Epithelial cell of esophagus (primary cell): ENCODE data around the gene MED14.

Source experiments
- DNase-seq: peaks from one replicate; pipeline ENCODE4 v3.0.0; 2010; ENCODE audit warnings: low read depth
- H3K4me3 ChIP-seq: 2 replicates; pipeline ENCODE4 v1.5.1; 2011; ENCODE audit warnings: mild to moderate bottlenecking, low read length, control low read depth
- CTCF ChIP-seq: IDR thresholded peaks from 2 replicates; pipeline ENCODE4 v1.5.1; 2011; ENCODE audit warnings: low read depth, mild to moderate bottlenecking, low read length, control low read depth, inconsistent platforms; ENCODE audit not compliant: insufficient read depth; ENCODE audit errors: missing control alignments

The MED14 gene

GRCh38 chrX:40615976-40616375 lies 119.4 kb downstream of the MED14 start:
- no peak for DNase-seq
- no peak overlapping the region for H3K4me3 ChIP-seq
- TF ChIP-seq CTCF, result no peak

- no peak for DNase-seq
- no peak for TF ChIP-seq CTCF
- no peak overlapping the region for H3K4me3 ChIP-seq
These were observed 122.8 kb downstream of the MED14 start for GRCh38 chrX:40612511-40612910.

- DNase-seq, result no peak
- TF ChIP-seq CTCF, result no peak
- no peak overlapping the region for H3K4me3 ChIP-seq
These were observed 128.0 kb downstream of the MED14 start for GRCh38 chrX:40607381-40607780.

GRCh38 chrX:40603446-40603845 lies 131.9 kb downstream of the MED14 start:
- no peak for DNase-seq
- H3K4me3 ChIP-seq, result no peak overlapping the region
- TF ChIP-seq CTCF, result no peak
